Dendritic cell treated with granulocyte-macrophage colony-stimulating factor and Interleukin-4, amounts not matched to agents 40 ng/mL and 50 ng/mL, for 4 days (primary cell): ENCODE results near the gene SMYD4.
"Not testable (repeated sequence)": the region's sequence is repeated elsewhere in the genome, so short reads cannot be mapped to it uniquely, and the experiment has no call there.

Experiments
- H3K27ac Mint-ChIP-seq: one replicate; pipeline ENCODE4 v1.8.0; 2022; ENCODE audit warnings: mild to moderate bottlenecking, mixed read lengths
- H3K27me3 Mint-ChIP-seq: one replicate; pipeline ENCODE4 v1.8.0; 2022; ENCODE audit warnings: mild to moderate bottlenecking, mixed read lengths
- H3K36me3 Mint-ChIP-seq: one replicate; pipeline ENCODE4 v1.8.0; 2022; ENCODE audit warnings: low read depth, mixed read lengths
- H3K4me1 Mint-ChIP-seq: one replicate; pipeline ENCODE4 v1.8.0; 2022; ENCODE audit warnings: low read depth, mixed read lengths
- H3K4me3 Mint-ChIP-seq: one replicate; pipeline ENCODE4 v1.8.0; 2022; ENCODE audit warnings: mild to moderate bottlenecking, moderate library complexity, mixed read lengths
- H3K9me3 Mint-ChIP-seq: one replicate; pipeline ENCODE4 v1.8.0; 2022; ENCODE audit warnings: mixed read lengths
- intact Hi-C: fragments of 100-400 bp; cut with micrococcal nuclease; formaldehyde crosslinking; loops from one replicate; pipeline ENCODE4 v1.15.0; 2022

SMYD4 gene

GRCh38 chr17:1856462-1856861 lies 26.8 kb upstream of the SMYD4 start:
- H3K27me3 Mint-ChIP-seq, H3K9me3 Mint-ChIP-seq, H3K4me3 Mint-ChIP-seq, H3K27ac Mint-ChIP-seq, intact Hi-C loops, H3K4me1 Mint-ChIP-seq: not testable (repeated sequence)
- peaks cover 86% of the 10 kb centered on the region for H3K36me3 Mint-ChIP-seq

DNA sequence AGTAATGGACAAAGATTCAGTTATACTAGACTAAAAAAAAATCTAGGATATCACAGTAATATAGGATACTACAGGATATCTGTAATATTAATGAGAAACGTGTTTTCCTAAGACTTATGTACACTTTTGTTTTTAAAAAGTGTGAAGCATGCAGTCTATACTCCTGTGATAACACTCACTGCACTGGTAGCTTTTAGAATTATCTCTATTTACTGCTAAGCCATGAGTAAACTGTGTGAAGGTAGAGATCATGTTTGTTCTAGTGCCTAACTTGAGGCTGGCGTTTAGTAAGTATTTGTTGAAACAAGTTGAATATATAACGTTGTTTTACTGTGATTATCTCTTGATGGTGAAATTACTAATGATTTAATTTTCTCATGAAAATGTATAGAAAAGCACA lies 24.0 kb upstream of the SMYD4 start:
- intact Hi-C loops = no loop called here
- Mint-ChIP-seq H3K36me3 (peaks cover 84% of the 10 kb centered on the region), H3K9me3 (no peaks in the 10 kb centered on the region), H3K27ac (no peak overlapping the region), H3K4me1 (peaks cover 7% of the 10 kb centered on the region), H3K4me3 (no peak overlapping the region), H3K27me3 (no peaks in the 10 kb centered on the region)

DNA sequence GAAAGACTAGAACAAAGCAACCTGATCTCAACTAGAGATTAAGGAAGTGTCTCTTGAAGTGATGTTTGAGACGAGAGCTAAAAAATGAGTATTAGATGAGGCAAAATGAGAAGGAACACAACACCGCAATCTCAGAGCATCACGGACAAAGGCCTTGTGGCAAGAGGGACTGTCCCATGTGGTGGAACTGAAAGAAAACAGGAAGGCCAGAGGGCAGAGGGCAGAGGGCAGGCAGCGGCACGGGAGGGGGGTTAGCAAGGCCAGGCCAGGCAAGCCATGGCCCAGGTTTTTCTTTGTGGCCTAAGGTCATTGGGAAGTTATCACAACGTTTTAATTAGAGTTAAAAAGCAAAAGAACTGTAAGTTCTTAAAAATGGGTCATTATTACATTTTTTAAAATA lies 22.6 kb upstream of the SMYD4 start:
- H3K27me3 Mint-ChIP-seq = no peaks in the 10 kb centered on the region
- no peaks in the 10 kb centered on the region for H3K9me3 Mint-ChIP-seq
- intact Hi-C loops = no loop called here
- peaks cover 7% of the 10 kb centered on the region for H3K4me1 Mint-ChIP-seq
- H3K27ac Mint-ChIP-seq = no peak overlapping the region
- H3K36me3 Mint-ChIP-seq = peaks cover 88% of the 10 kb centered on the region
- H3K4me3 Mint-ChIP-seq = no peak overlapping the region

DNA sequence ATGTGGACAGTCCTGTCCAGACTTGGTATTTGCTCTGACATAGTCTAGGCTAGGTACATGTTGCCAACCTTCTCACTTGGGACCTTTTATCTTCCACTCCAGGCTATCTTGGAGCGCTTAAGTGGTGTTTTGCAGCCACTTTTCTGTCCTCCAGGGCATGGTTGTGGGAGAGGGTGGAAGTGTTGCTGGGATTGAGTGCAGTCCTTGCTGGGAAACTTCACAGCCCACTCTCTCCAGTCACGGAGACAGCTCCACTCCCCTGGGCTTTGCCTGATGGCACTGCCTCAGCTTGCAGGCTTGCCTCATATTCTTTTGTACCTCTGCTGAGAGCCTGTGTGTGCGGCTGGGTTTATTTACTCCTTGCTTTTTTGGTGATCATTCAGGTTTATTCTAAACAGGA lies 17.5 kb upstream of the SMYD4 start:
- H3K27me3 Mint-ChIP-seq = no peaks in the 10 kb centered on the region
- intact Hi-C loops = no loop called here
- peaks cover 4% of the 10 kb centered on the region for H3K4me1 Mint-ChIP-seq
- no peak overlapping the region for H3K27ac Mint-ChIP-seq
- no peaks in the 10 kb centered on the region for H3K9me3 Mint-ChIP-seq
- H3K36me3 Mint-ChIP-seq = peaks cover 95% of the 10 kb centered on the region
- H3K4me3 Mint-ChIP-seq = no peak overlapping the region

GRCh38 chr17:1843947-1844346 lies 14.2 kb upstream of the SMYD4 start:
- no peak overlapping the region for H3K27ac Mint-ChIP-seq
- H3K9me3 Mint-ChIP-seq = no peaks in the 10 kb centered on the region
- peaks cover 71% of the 10 kb centered on the region for H3K36me3 Mint-ChIP-seq
- intact Hi-C loops = no loop called here
- H3K4me1 Mint-ChIP-seq = no peaks in the 10 kb centered on the region
- no peak overlapping the region for H3K4me3 Mint-ChIP-seq
- no peaks in the 10 kb centered on the region for H3K27me3 Mint-ChIP-seq

DNA sequence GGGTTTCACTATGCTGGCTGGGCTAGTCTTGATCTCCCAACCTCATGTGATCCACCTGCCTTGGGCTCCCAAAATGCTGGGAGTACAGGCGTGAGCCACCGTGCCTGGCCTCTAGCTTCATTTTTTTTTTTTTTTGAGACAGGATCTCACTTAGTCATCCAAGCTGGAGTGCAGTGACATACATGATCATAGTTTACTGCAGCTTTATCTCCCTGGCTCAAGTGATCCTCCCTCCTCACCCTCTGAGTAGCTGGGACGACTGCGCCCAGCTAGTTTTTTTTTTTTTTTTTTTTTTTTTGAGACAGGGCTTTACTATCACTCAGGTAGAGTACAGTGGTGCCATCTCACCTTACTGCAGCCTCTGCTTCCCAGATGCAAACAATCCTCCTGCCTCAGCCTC lies 9.8 kb upstream of the SMYD4 start:
- H3K4me1 Mint-ChIP-seq = peaks cover 8% of the 10 kb centered on the region
- no peak overlapping the region for H3K27ac Mint-ChIP-seq
- H3K4me3 Mint-ChIP-seq = no peak overlapping the region
- H3K9me3 Mint-ChIP-seq = no peaks in the 10 kb centered on the region
- H3K36me3 Mint-ChIP-seq = peaks cover 53% of the 10 kb centered on the region
- intact Hi-C loops = no loop called here
- no peaks in the 10 kb centered on the region for H3K27me3 Mint-ChIP-seq

- peaks cover 47% of the 10 kb centered on the region for H3K36me3 Mint-ChIP-seq
- H3K4me3 Mint-ChIP-seq = no peak overlapping the region
- no peak overlapping the region for H3K27ac Mint-ChIP-seq
- H3K9me3 Mint-ChIP-seq = no peaks in the 10 kb centered on the region
- H3K27me3 Mint-ChIP-seq = no peaks in the 10 kb centered on the region
- H3K4me1 Mint-ChIP-seq = peaks cover 39% of the 10 kb centered on the region
- intact Hi-C loops = no loop called here
Observed at GRCh38 chr17:1834380-1835149, 4.9 kb upstream of the SMYD4 start.

GRCh38 chr17:1830288-1830687 lies 586 bp upstream of the SMYD4 start:
- Mint-ChIP-seq H3K27ac (peak overlapping the region; percentile 73), H3K36me3 (peaks cover 49% of the 10 kb centered on the region), H3K4me3 (peak overlapping the region; percentile 89), H3K4me1 (peaks cover 48% of the 10 kb centered on the region), H3K9me3 (no peaks in the 10 kb centered on the region), H3K27me3 (no peaks in the 10 kb centered on the region)
- intact Hi-C loops = no loop called here

- peak overlapping the region; percentile 73 for H3K27ac Mint-ChIP-seq
- intact Hi-C loops = loop anchor here (5.0 kb wide), 1 partner anchor 42 kb away; no protein-coding TSS in a partner anchor
- H3K4me3 Mint-ChIP-seq = peak overlapping the region; percentile 89
- H3K27me3 Mint-ChIP-seq = no peaks in the 10 kb centered on the region
- H3K4me1 Mint-ChIP-seq = peaks cover 41% of the 10 kb centered on the region
- H3K9me3 Mint-ChIP-seq = no peaks in the 10 kb centered on the region
- H3K36me3 Mint-ChIP-seq = peaks cover 56% of the 10 kb centered on the region
Observed at GRCh38 chr17:1829216-1829591, 498 bp downstream of the SMYD4 start.

DNA sequence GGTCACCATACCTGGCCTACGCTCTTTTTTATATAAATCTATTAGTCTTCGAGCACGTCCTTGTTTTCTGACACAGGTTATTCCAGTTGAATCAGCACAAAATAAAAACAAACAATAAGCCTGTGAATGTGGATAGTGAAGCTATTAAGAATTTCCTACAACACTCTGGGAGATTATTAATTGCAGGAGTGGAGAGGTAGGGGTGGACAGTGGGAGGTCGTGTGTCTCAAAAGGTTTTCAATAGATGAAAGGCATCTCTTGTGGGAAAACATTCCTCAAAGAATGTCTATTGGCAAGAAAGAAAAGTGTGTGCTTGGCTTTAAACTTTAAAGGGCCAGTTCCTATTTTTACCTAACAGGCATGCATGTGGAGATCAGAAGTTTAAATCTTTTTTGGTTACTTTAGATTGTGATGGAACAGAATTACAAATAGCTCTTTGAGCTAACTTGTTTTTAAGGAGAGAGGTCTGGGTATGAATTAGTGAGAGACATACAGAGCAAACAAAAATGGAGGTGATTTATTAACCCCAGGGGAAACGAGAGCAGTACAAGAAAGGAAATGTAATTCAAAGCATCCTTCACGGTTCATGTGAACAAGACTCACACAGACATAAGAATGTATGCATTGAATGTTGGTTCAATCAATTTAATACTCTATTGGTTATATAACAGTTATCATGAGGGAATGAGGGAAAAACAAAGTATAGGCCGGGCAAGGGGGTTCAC lies 9.0 kb downstream of the SMYD4 start:
- Mint-ChIP-seq H3K4me3 (no peak overlapping the region), H3K27me3 (no peaks in the 10 kb centered on the region), H3K36me3 (peaks cover 49% of the 10 kb centered on the region), H3K4me1 (peaks cover 13% of the 10 kb centered on the region), H3K27ac (no peak overlapping the region), H3K9me3 (no peaks in the 10 kb centered on the region)
- intact Hi-C loops = no loop called here

DNA sequence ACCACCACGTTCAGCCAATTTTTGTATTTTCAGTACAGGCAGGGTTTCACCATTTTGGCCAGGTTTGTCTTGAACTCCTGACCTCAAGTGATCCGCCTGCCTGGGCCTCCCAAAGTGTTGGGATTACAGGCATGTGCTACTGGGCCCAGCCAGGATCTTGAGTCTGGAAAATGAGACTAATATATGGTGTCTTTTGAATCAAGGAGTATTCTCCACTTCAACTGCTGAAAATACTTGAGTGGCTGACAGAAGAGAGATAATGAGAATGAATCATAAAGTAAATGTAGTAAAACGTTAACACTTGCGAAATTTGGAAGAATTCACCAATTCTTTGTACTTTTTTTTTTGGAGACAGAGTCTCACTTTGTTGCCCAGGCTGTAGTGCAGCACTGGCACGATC lies 16.6 kb downstream of the SMYD4 start:
- intact Hi-C loops = no loop called here
- H3K36me3 Mint-ChIP-seq = peaks cover 43% of the 10 kb centered on the region
- H3K4me1 Mint-ChIP-seq = no peaks in the 10 kb centered on the region
- no peak overlapping the region for H3K27ac Mint-ChIP-seq
- no peaks in the 10 kb centered on the region for H3K27me3 Mint-ChIP-seq
- H3K9me3 Mint-ChIP-seq = no peaks in the 10 kb centered on the region
- H3K4me3 Mint-ChIP-seq = no peak overlapping the region

DNA sequence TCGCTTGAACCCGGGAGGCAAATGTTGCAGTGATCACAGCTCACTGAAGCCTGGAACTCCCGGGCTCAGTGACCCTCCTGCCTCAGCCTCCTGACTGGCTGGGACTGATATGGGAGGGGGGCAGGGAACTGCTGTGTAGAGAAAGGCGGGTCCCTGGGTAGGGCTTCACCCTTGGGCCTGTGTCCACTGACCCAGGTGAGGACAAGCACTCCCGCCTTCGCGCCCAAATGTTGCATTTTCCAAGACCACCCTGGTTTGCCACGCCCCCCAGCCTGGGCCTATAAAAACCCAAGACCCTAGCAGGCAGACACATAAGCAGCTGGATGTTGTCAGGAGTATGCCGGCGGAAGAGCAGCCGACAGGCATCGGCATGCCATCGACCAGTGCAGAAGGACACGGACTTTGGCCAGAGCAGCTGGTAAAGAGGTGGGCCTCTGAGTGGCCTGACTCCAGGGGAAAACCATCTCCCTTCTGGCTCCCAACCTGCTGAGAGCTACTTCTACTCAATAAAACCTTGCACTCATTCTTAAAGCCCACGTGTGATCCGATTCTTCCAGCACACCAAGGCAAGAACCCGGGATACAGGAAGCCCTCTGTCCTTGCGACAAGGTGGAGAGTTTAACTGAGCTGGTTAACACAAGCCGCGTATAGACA lies 19.1 kb downstream of the SMYD4 start:
- Mint-ChIP-seq H3K36me3 (peaks cover 38% of the 10 kb centered on the region), H3K4me1 (no peaks in the 10 kb centered on the region)

DNA sequence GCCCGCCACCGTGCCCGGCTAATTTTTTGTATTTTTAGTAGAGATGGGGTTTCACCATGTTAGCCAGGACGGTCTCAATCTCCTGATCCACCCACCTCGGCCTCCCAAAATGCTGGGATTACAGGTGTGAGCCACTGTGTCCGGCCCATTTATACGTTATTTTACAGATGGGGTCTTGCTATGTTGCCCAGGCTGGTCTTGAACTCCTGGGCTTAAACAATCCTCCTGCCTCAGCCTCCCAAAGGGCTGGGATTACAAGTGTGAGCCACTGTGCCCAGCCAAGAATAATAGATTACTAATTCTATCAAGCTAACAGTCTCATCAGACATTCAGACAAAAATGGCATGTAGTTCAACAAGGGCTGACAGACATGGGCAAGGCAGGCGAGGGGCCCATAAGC lies 19.9 kb downstream of the SMYD4 start:
- intact Hi-C loops, H3K9me3 Mint-ChIP-seq, H3K27me3 Mint-ChIP-seq, H3K4me1 Mint-ChIP-seq, H3K4me3 Mint-ChIP-seq, H3K27ac Mint-ChIP-seq: not testable (repeated sequence)
- peaks cover 45% of the 10 kb centered on the region for H3K36me3 Mint-ChIP-seq

More for the DNA sequence above, 19.1 kb downstream of the SMYD4 start:
- Mint-ChIP-seq H3K27me3 (no peaks in the 10 kb centered on the region), H3K27ac (no peak overlapping the region), H3K4me3 (no peak overlapping the region), H3K9me3 (no peaks in the 10 kb centered on the region)
- intact Hi-C loops = no loop called here

DNA sequence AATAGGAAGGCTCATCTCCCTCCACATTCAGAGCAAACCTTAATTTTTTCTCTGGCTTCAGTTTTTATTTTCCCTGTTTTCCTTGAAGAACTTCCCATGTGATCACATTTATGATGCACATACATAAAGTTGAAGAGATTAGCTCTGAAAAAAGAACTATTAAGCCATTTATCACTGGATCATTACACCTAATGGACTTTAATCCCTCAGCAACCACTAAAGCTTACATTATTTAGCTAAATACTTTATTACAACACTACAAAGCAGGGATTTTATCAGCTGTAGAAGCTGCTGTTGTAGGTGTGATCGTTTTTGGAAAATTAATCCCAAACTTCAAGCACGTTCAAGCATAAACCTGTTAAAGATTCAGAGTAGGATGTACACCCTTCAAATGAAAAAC lies 21.1 kb downstream of the SMYD4 start:
- intact Hi-C loops = no loop called here

More for the DNA sequence above, 21.1 kb downstream of the SMYD4 start:
- Mint-ChIP-seq H3K27ac (no peak overlapping the region), H3K4me1 (no peaks in the 10 kb centered on the region), H3K36me3 (peaks cover 57% of the 10 kb centered on the region), H3K4me3 (no peak overlapping the region), H3K27me3 (no peaks in the 10 kb centered on the region), H3K9me3 (no peaks in the 10 kb centered on the region)
